Panc1 (cell line): ENCODE measurements around the gene UROD. TPM values are rescaled to one million over a fixed set of nuclear protein-coding genes. Genes with fewer than 3 reads are reported as not detected.
"Not testable (repeated sequence)": the region's sequence is repeated elsewhere in the genome, so short reads cannot be mapped to it uniquely, and the experiment has no call there.

Experiments used
- ATAC-seq: fragments of 200-7000 bp; cut with Tn5 transposase; 2 replicates; pipeline ENCODE4 v1.9.1; 2020; ENCODE audit warnings: mild to moderate bottlenecking, moderate library complexity
- BruUV-seq: library from RNA; stranded (reverse); fragments of 400-500 nt; replicated peaks from 2 replicates; lab custom pipeline; 2021; lab: Mats Ljungman, UMichigan
- CTCF ChIA-PET: fragments of 300-600 bp; sonication (Branson Sonifier 250); formaldehyde crosslinking; loops from one replicate; lab custom pipeline; 2022; ENCODE audit warnings: antibody characterized with exemption; lab: Charles Lee
- POLR2A ChIA-PET: fragments of 300-600 bp; sonication (Branson Sonifier 250); formaldehyde crosslinking; loops from one replicate; lab custom pipeline; 2022; ENCODE audit warnings: antibody characterized with exemption; lab: Charles Lee
- DNase-seq: peaks from one replicate; pipeline ENCODE4 v3.0.0-alpha.2; 2010; ENCODE audit warnings: low read depth, low spot score
- H3K27ac ChIP-seq: 2 replicates; pipeline ENCODE4 v1.5.1; 2011; ENCODE audit warnings: mild to moderate bottlenecking, low read length, inconsistent platforms
- H3K27me3 ChIP-seq: fragments of 200-500 bp; sonication (Bioruptor generic); 2 replicates; pipeline ENCODE4 v1.6.0; 2014; ENCODE audit warnings: low read length, inconsistent platforms; ENCODE audit not compliant: control insufficient read depth, insufficient read depth
- H3K36me3 ChIP-seq: fragments of 200-500 bp; sonication (Bioruptor generic); 2 replicates; pipeline ENCODE4 v1.5.1; 2014; ENCODE audit warnings: inconsistent platforms, mild to moderate bottlenecking, low read length, moderate library complexity; ENCODE audit not compliant: control insufficient read depth, insufficient read depth
- H3K4me1 ChIP-seq: 2 replicates; pipeline ENCODE4 v1.5.1; 2011; ENCODE audit warnings: inconsistent platforms, mild to moderate bottlenecking, low read length, moderate library complexity; ENCODE audit not compliant: control insufficient read depth, insufficient read depth
- H3K4me3 ChIP-seq, 2 experiments: 2 replicates each; pipeline ENCODE4 v1.5.1; 2011 to 2012; ENCODE audit warnings: low read depth in 2 of 2, low read length in 2 of 2, mild to moderate bottlenecking in 2 of 2, inconsistent platforms in 1 of 2, moderate library complexity in 1 of 2
- H3K9me3 ChIP-seq: fragments of 200-500 bp; sonication (Bioruptor generic); 2 replicates; pipeline ENCODE4 v1.5.1; 2014; ENCODE audit warnings: low read depth, mild to moderate bottlenecking, inconsistent platforms, low read length, moderate library complexity; ENCODE audit not compliant: control insufficient read depth, insufficient read depth
- POLR2AphosphoS5 ChIP-seq: IDR thresholded peaks from 2 replicates; pipeline ENCODE4 v1.6.1; 2012; ENCODE audit warnings: mild to moderate bottlenecking, low read depth, low read length, moderate library complexity
- REST ChIP-seq, 2 experiments: IDR thresholded peaks; 2 replicates each; pipeline ENCODE4 v1.6.1; 2011 to 2012; ENCODE audit warnings: low read depth in 2 of 2, control low read depth in 1 of 2, low read length in 1 of 2, mild to moderate bottlenecking in 1 of 2, moderate library complexity in 1 of 2; ENCODE audit not compliant: insufficient read depth in 1 of 2
- SIN3A ChIP-seq: IDR thresholded peaks from 2 replicates; pipeline ENCODE4 v1.6.1; 2012; ENCODE audit warnings: low read depth, mild to moderate bottlenecking, low read length, moderate library complexity, borderline replicate concordance; ENCODE audit not compliant: insufficient read depth
- TCF7L2 ChIP-seq: IDR thresholded peaks from 2 replicates; pipeline ENCODE4 v1.6.1; 2011; ENCODE audit warnings: mild to moderate bottlenecking, low read depth, low read length, inconsistent platforms
- in situ Hi-C: cut with HindIII; loops from 2 replicates; pipeline ENCODE4 v1.10.0; 2016; ENCODE audit warnings: low sequenced_read_pairs, low pct_unique_long_range_greater_than_20kb
- intact Hi-C: fragments of 100-400 bp; cut with micrococcal nuclease; formaldehyde crosslinking; loops from one replicate; pipeline ENCODE4 v1.10.0; 2022; ENCODE audit not compliant: unreplicated experiment
- total RNA-seq: library from RNA; stranded (reverse); gene quantifications from one replicate; pipeline ENCODE4 v1.2.1, GENCODE V29; 2021; ENCODE audit not compliant: unreplicated experiment
- TF ChIP-seq, protein P1 (sequence below): fragments of 450-650 bp; IDR thresholded peaks from 2 replicates; pipeline ENCODE4 v1.5.1; 2017; ENCODE audit warnings: mild to moderate bottlenecking

UROD gene
- total RNA-seq, 1 experiment from 2014 or later: 76.8 TPM

GRCh38 chr1:44973645-44974044 lies 38.4 kb upstream of the UROD start:
- BruUV-seq: no TSS peak
- H3K4me3 ChIP-seq: no peak overlapping the region
- H3K36me3 ChIP-seq: no peaks in the 10 kb centered on the region; the same call in none of the 2 replicates
- intact Hi-C loops (no loop called here), in situ Hi-C loops (no loop called here)
- ChIA-PET POLR2A (no interaction called here), CTCF (no interaction called here)
- ATAC-seq: no peak
- TF ChIP-seq TCF7L2: no peak
- TF ChIP-seq, protein P1, sequence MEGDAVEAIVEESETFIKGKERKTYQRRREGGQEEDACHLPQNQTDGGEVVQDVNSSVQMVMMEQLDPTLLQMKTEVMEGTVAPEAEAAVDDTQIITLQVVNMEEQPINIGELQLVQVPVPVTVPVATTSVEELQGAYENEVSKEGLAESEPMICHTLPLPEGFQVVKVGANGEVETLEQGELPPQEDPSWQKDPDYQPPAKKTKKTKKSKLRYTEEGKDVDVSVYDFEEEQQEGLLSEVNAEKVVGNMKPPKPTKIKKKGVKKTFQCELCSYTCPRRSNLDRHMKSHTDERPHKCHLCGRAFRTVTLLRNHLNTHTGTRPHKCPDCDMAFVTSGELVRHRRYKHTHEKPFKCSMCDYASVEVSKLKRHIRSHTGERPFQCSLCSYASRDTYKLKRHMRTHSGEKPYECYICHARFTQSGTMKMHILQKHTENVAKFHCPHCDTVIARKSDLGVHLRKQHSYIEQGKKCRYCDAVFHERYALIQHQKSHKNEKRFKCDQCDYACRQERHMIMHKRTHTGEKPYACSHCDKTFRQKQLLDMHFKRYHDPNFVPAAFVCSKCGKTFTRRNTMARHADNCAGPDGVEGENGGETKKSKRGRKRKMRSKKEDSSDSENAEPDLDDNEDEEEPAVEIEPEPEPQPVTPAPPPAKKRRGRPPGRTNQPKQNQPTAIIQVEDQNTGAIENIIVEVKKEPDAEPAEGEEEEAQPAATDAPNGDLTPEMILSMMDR: no peak
- TF ChIP-seq SIN3A: no peak
- no peak for TF ChIP-seq REST (IDR thresholded peaks at IDR 0.05; ENCODE audit: insufficient read depth in 1 of 2, low read depth in 2 of 2, low read length in 1 of 2)
- TF ChIP-seq POLR2AphosphoS5: no peak
- H3K9me3 ChIP-seq: no peaks in the 10 kb centered on the region
- peaks cover 7% of the 10 kb centered on the region for H3K4me1 ChIP-seq
- no peak for DNase-seq
- H3K27me3 ChIP-seq: no peaks in the 10 kb centered on the region
- no peak overlapping the region for H3K27ac ChIP-seq

DNA sequence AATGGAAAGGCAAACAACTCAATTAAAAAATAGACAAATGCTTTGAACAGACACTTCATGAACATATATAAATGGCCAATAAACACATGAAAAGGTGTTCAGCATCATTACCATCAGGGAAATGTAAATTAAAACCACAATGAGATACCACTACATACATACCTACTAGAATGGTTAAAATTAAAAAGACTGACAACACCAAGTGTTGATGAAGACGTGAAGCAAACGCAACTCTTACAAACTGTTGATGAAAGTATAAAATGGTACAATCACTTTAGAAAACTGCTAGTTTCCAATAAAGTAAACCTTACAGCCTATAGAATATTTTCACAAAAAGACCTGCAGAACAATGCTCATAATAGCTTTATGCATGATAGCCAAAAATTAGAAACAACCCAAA lies 35.8 kb upstream of the UROD start:
- intact Hi-C loops: no loop called here
- CTCF ChIA-PET: no interaction called here
- Histone ChIP-seq H3K36me3 (peaks cover 5% of the 10 kb centered on the region), H3K4me3 (no peak overlapping the region), H3K4me1 (no peaks in the 10 kb centered on the region), H3K9me3 (no peaks in the 10 kb centered on the region), H3K27me3 (no peaks in the 10 kb centered on the region), H3K27ac (no peak overlapping the region)
- DNase-seq (no peak), ATAC-seq (no peak)
- TF ChIP-seq POLR2AphosphoS5 (no peak), TCF7L2 (no peak), REST (IDR thresholded peaks at IDR 0.05; ENCODE audit: insufficient read depth in 1 of 2, low read depth in 2 of 2, low read length in 1 of 2) (no peak), SIN3A (no peak)
- TF ChIP-seq, protein P1: no peak
- no TSS peak for BruUV-seq
- POLR2A ChIA-PET: no interaction called here
- in situ Hi-C loops: no loop called here

DNA sequence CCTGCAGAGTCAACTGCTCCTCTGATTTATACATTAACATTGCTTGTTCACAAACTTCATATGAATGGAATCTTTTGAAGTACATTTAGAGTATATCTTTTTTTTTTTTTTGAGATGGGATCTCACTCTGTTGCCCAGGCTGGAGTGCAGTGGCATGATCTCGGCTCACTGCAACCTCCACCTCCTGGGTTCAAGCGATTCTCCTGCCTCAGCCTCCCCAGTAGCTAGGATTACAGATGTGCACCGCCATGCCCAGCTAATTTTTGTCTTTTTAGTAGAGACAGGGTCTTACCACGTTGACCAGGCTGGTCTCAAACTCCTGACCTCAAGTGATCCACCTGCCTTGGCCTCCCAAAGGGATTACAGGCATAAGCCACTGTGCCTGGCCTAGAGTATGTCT lies 34.7 kb upstream of the UROD start:
- intact Hi-C loops: not testable (repeated sequence)

More for the DNA sequence above, 34.7 kb upstream of the UROD start:
- ATAC-seq, H3K36me3 ChIP-seq, BruUV-seq, H3K27me3 ChIP-seq, H3K4me3 ChIP-seq, H3K27ac ChIP-seq, CTCF ChIA-PET, DNase-seq, in situ Hi-C loops, H3K9me3 ChIP-seq, H3K4me1 ChIP-seq, POLR2A ChIA-PET: not testable (repeated sequence)
